HCT116 (cell line): Measurements from ENCODE around the gene PROM2.

Source experiments
- CTCF ChIP-seq, 3 experiments: fragments of 200-600 bp in 1 of 3; sonication (generic) in 1 of 3; IDR thresholded peaks in 2 of 3; conservative IDR thresholded peaks in 1 of 3; 2 replicates each; pipeline ENCODE4 v1.5.1; 2012 to 2017; ENCODE audit warnings: low read depth in 2 of 3, low read length in 2 of 3, antibody characterized with exemption in 1 of 3, borderline replicate concordance in 1 of 3, control low read depth in 1 of 3, mild to moderate bottlenecking in 1 of 3, mixed read lengths in 1 of 3, mixed run types in 1 of 3, moderate library complexity in 1 of 3; ENCODE audit not compliant: insufficient read depth in 1 of 3
- EZH2 ChIP-seq: fragments of 200-600 bp; sonication (generic); IDR thresholded peaks from 2 replicates; pipeline ENCODE4 v1.6.1; 2017; ENCODE audit warnings: antibody characterized with exemption, mixed run types
- FOSL1 ChIP-seq: IDR thresholded peaks from 2 replicates; pipeline ENCODE4 v1.6.1; 2012; ENCODE audit warnings: low read depth
- POLR2A ChIP-seq: IDR thresholded peaks from 2 replicates; pipeline ENCODE4 v1.7.0; 2011; ENCODE audit warnings: borderline replicate concordance; ENCODE audit not compliant: insufficient read depth, insufficient read length; ENCODE audit errors: extremely low read depth
- POLR2AphosphoS5 ChIP-seq: IDR thresholded peaks from 2 replicates; pipeline ENCODE4 v1.6.1; 2011; ENCODE audit warnings: mild to moderate bottlenecking, low read depth, low read length, moderate library complexity

- no peak for TF ChIP-seq POLR2AphosphoS5
- no peak for TF ChIP-seq CTCF (IDR thresholded peaks at IDR 0.05 in 2 of 3, conservative IDR thresholded peaks at IDR 0.05 in 1 of 3; ENCODE audit: borderline replicate concordance in 1 of 3, insufficient read depth in 1 of 3, low read depth in 2 of 3, low read length in 2 of 3)
- TF ChIP-seq FOSL1: no peak
- TF ChIP-seq EZH2: no peak
- TF ChIP-seq POLR2A: no peak
Observed at GRCh38 chr2:95225658-95226057, 48.6 kb upstream of the PROM2 start.
